Measurements from ENCODE around the gene RABGGTB. TPM values are rescaled to one million over a fixed set of nuclear protein-coding genes. Genes with fewer than 3 reads are reported as not detected.
"Not testable (repeated sequence)": the region's sequence is repeated elsewhere in the genome, so short reads cannot be mapped to it uniquely, and the experiment has no call there.

RABGGTB gene
- total RNA-seq, result 108 TPM
- polyA plus RNA-seq, result 50.0 TPM

- peak; percentile 91 for DNase-seq (ENCODE audit: extremely low spot score)
- H3K36me3 ChIP-seq (ENCODE audit: insufficient read depth), result no peaks in the 10 kb centered on the region
- no peaks in the 10 kb centered on the region for H3K4me1 ChIP-seq (ENCODE audit: insufficient read depth)
- no peak within 1 kb of the TSS for H3K27ac ChIP-seq (ENCODE audit: low read depth)
- under 1% methylated on average over 28 of the region's 28 CpGs for WGBS
- peak within 1 kb of the TSS; percentile 54 for H3K4me3 ChIP-seq (ENCODE audit: low read depth, low read length)
Measured at GRCh38 chr1:75785983-75786853, at the start of gene RABGGTB. TSS of gene RABGGTB (plus strand) at chr1:75786256. CDS start at chr1:75786272, 16 bp downstream.

GRCh38 chr1:75742047-75742625 lies 43.9 kb upstream of the RABGGTB start:
- DNase-seq (ENCODE audit: extremely low spot score), result no peak
- Histone ChIP-seq H3K36me3 (ENCODE audit: insufficient read depth) (no peaks in the 10 kb centered on the region), H3K4me3 (ENCODE audit: low read depth, low read length) (no peak overlapping the region)

GRCh38 chr1:75745276-75745675 lies 40.8 kb upstream of the RABGGTB start:
- H3K27ac ChIP-seq (ENCODE audit: low read depth), result no peak overlapping the region
- no peak for DNase-seq (ENCODE audit: extremely low spot score)
- WGBS, result 90% methylated on average over 4 of the region's 4 CpGs
- H3K4me3 ChIP-seq (ENCODE audit: low read depth, low read length), result no peak overlapping the region
- H3K36me3 ChIP-seq (ENCODE audit: insufficient read depth), result peaks cover 2% of the 10 kb centered on the region
- no peaks in the 10 kb centered on the region for H3K4me1 ChIP-seq (ENCODE audit: insufficient read depth)

More at GRCh38 chr1:75742047-75742625, 43.9 kb upstream of the RABGGTB start:
- Histone ChIP-seq H3K27ac (ENCODE audit: low read depth) (no peak overlapping the region), H3K4me1 (ENCODE audit: insufficient read depth) (no peaks in the 10 kb centered on the region)
- WGBS, result 92% methylated on average over 6 of the region's 6 CpGs

GRCh38 chr1:75757210-75757609 lies 28.8 kb upstream of the RABGGTB start:
- H3K36me3 ChIP-seq (ENCODE audit: insufficient read depth); H3K4me1 ChIP-seq (ENCODE audit: insufficient read depth); H3K4me3 ChIP-seq (ENCODE audit: low read depth, low read length); H3K27ac ChIP-seq (ENCODE audit: low read depth); DNase-seq (ENCODE audit: extremely low spot score): not testable (repeated sequence)

- not testable (repeated sequence) for H3K4me1 ChIP-seq (ENCODE audit: insufficient read depth); H3K36me3 ChIP-seq (ENCODE audit: insufficient read depth); DNase-seq (ENCODE audit: extremely low spot score); H3K4me3 ChIP-seq (ENCODE audit: low read depth, low read length); H3K27ac ChIP-seq (ENCODE audit: low read depth)
- 97% methylated on average over 4 of the region's 4 CpGs for WGBS
Measured at GRCh38 chr1:75758543-75758942, 27.5 kb upstream of the RABGGTB start.

- DNase-seq (ENCODE audit: extremely low spot score), result no peak
- Histone ChIP-seq H3K4me1 (ENCODE audit: insufficient read depth) (no peaks in the 10 kb centered on the region), H3K36me3 (ENCODE audit: insufficient read depth) (peaks cover 1% of the 10 kb centered on the region), H3K4me3 (ENCODE audit: low read depth, low read length) (no peak overlapping the region), H3K27ac (ENCODE audit: low read depth) (no peak overlapping the region)
- 79% methylated on average over 1 of the region's 1 CpG for WGBS
Measured at GRCh38 chr1:75764057-75764655, 21.9 kb upstream of the RABGGTB start.

GRCh38 chr1:75765697-75766355 lies 20.2 kb upstream of the RABGGTB start:
- Histone ChIP-seq H3K36me3 (ENCODE audit: insufficient read depth) (peaks cover 1% of the 10 kb centered on the region), H3K27ac (ENCODE audit: low read depth) (no peak overlapping the region), H3K4me1 (ENCODE audit: insufficient read depth) (no peaks in the 10 kb centered on the region), H3K4me3 (ENCODE audit: low read depth, low read length) (no peak overlapping the region)
- 89% methylated on average over 1 of the region's 1 CpG for whole genome bisulfite sequencing
- no peak for DNase-seq (ENCODE audit: extremely low spot score)

- Histone ChIP-seq H3K4me1 (ENCODE audit: insufficient read depth) (no peaks in the 10 kb centered on the region), H3K4me3 (ENCODE audit: low read depth, low read length) (no peak overlapping the region), H3K27ac (ENCODE audit: low read depth) (no peak overlapping the region), H3K36me3 (ENCODE audit: insufficient read depth) (peaks cover 1% of the 10 kb centered on the region)
- WGBS, result 91% methylated on average over 1 of the region's 1 CpG
- DNase-seq (ENCODE audit: extremely low spot score), result no peak
Measured at GRCh38 chr1:75768016-75768415, 18.0 kb upstream of the RABGGTB start.

GRCh38 chr1:75770761-75771160 lies 15.3 kb upstream of the RABGGTB start:
- no peak for DNase-seq (ENCODE audit: extremely low spot score)
- H3K27ac ChIP-seq (ENCODE audit: low read depth), result no peak overlapping the region
- H3K36me3 ChIP-seq (ENCODE audit: insufficient read depth), result no peaks in the 10 kb centered on the region
- H3K4me3 ChIP-seq (ENCODE audit: low read depth, low read length), result no peak overlapping the region
- H3K4me1 ChIP-seq (ENCODE audit: insufficient read depth), result no peaks in the 10 kb centered on the region
- WGBS, result 44% methylated on average over 1 of the region's 1 CpG

- no peaks in the 10 kb centered on the region for H3K36me3 ChIP-seq (ENCODE audit: insufficient read depth)
- DNase-seq (ENCODE audit: extremely low spot score), result no peak
- H3K4me1 ChIP-seq (ENCODE audit: insufficient read depth), result no peaks in the 10 kb centered on the region
- 77% methylated on average over 3 of the region's 3 CpGs for WGBS
- no peak overlapping the region for H3K4me3 ChIP-seq (ENCODE audit: low read depth, low read length)
- no peak overlapping the region for H3K27ac ChIP-seq (ENCODE audit: low read depth)
Measured at GRCh38 chr1:75771978-75772377, 14.1 kb upstream of the RABGGTB start.

GRCh38 chr1:75777812-75778211 lies 8.2 kb upstream of the RABGGTB start:
- not testable (repeated sequence) for H3K27ac ChIP-seq (ENCODE audit: low read depth); H3K4me1 ChIP-seq (ENCODE audit: insufficient read depth); H3K4me3 ChIP-seq (ENCODE audit: low read depth, low read length); H3K36me3 ChIP-seq (ENCODE audit: insufficient read depth); DNase-seq (ENCODE audit: extremely low spot score)
- whole genome bisulfite sequencing, result 84% methylated on average over 4 of the region's 4 CpGs

- H3K27ac ChIP-seq (ENCODE audit: low read depth); H3K36me3 ChIP-seq (ENCODE audit: insufficient read depth); H3K4me3 ChIP-seq (ENCODE audit: low read depth, low read length); DNase-seq (ENCODE audit: extremely low spot score); H3K4me1 ChIP-seq (ENCODE audit: insufficient read depth): not testable (repeated sequence)
- WGBS, result 95% methylated on average over 5 of the region's 5 CpGs
Measured at GRCh38 chr1:75778694-75779093, 7.4 kb upstream of the RABGGTB start.

GRCh38 chr1:75780183-75780582 lies 5.9 kb upstream of the RABGGTB start:
- not testable (repeated sequence) for H3K36me3 ChIP-seq (ENCODE audit: insufficient read depth); H3K4me3 ChIP-seq (ENCODE audit: low read depth, low read length); H3K4me1 ChIP-seq (ENCODE audit: insufficient read depth); H3K27ac ChIP-seq (ENCODE audit: low read depth); DNase-seq (ENCODE audit: extremely low spot score)
- WGBS, result 79% methylated on average over 4 of the region's 4 CpGs
